Subcutaneous abdominal adipose tissue (tissue), 5 donors: ENCODE results near the gene CYB561D1.

ENCODE experiments used
- H3K27ac ChIP-seq: one replicate; pipeline ENCODE4 v1.7.0; 2013; ENCODE audit warnings: low read depth, mild to moderate bottlenecking, inconsistent platforms, low read length, moderate library complexity
- H3K27me3 ChIP-seq, 5 donors: one replicate each; pipeline ENCODE4 v1.7.0; 2013; ENCODE audit warnings: low read length in 5 of 5, inconsistent platforms in 1 of 5; ENCODE audit not compliant: control insufficient read depth in 5 of 5, insufficient read depth in 4 of 5
- H3K36me3 ChIP-seq, 5 donors: one replicate each; pipeline ENCODE4 v1.7.0; 2013; ENCODE audit warnings: low read length in 5 of 5; ENCODE audit not compliant: control insufficient read depth in 5 of 5, insufficient read depth in 5 of 5
- H3K4me1 ChIP-seq, 5 donors: one replicate each; pipeline ENCODE4 v1.7.0; 2013; ENCODE audit warnings: low read length in 5 of 5, mild to moderate bottlenecking in 3 of 5, moderate library complexity in 1 of 5; ENCODE audit not compliant: control insufficient read depth in 5 of 5, insufficient read depth in 5 of 5
- H3K4me3 ChIP-seq, 5 donors: one replicate each; pipeline ENCODE4 v1.7.0; 2013; ENCODE audit warnings: low read length in 5 of 5, low read depth in 1 of 5
- H3K9ac ChIP-seq, 5 donors: one replicate each; pipeline ENCODE4 v1.7.0; 2013; ENCODE audit warnings: low read length in 5 of 5, mild to moderate bottlenecking in 4 of 5, moderate library complexity in 3 of 5
- H3K9me3 ChIP-seq, 5 donors: one replicate each; pipeline ENCODE4 v1.7.0; 2013; ENCODE audit warnings: low read length in 5 of 5; ENCODE audit not compliant: control insufficient read depth in 5 of 5
- donor health status: healthy.
- donor health status: healthy.
- donor health status: healthy.
- donor health status: healthy.
- donor health status: healthy.

The CYB561D1 gene

GRCh38 chr1:109546311-109547109 lies 52.6 kb downstream of the CYB561D1 start:
- H3K27ac ChIP-seq: peak overlapping the region; percentile 81
- H3K27me3 ChIP-seq: peaks cover 0 to 3% (median 0%) of the 10 kb centered on the region in 5 donors
- H3K9ac ChIP-seq: peak overlapping the region; percentile 51 to 99 (median 97)
- no peaks in the 10 kb centered on the region for H3K36me3 ChIP-seq
- peak overlapping the region; percentile 45 to 98 (median 97) for H3K4me3 ChIP-seq
- peaks cover 2 to 35% (median 33%) of the 10 kb centered on the region in 5 donors for H3K4me1 ChIP-seq
- H3K9me3 ChIP-seq: no peaks in the 10 kb centered on the region

GRCh38 chr1:109547463-109548320 lies 53.8 kb downstream of the CYB561D1 start:
- Histone ChIP-seq H3K27ac (peak overlapping the region; percentile 98), H3K36me3 (no peaks in the 10 kb centered on the region), H3K4me1 (peaks cover 2 to 37% (median 35%) of the 10 kb centered on the region in 5 donors)

DNA sequence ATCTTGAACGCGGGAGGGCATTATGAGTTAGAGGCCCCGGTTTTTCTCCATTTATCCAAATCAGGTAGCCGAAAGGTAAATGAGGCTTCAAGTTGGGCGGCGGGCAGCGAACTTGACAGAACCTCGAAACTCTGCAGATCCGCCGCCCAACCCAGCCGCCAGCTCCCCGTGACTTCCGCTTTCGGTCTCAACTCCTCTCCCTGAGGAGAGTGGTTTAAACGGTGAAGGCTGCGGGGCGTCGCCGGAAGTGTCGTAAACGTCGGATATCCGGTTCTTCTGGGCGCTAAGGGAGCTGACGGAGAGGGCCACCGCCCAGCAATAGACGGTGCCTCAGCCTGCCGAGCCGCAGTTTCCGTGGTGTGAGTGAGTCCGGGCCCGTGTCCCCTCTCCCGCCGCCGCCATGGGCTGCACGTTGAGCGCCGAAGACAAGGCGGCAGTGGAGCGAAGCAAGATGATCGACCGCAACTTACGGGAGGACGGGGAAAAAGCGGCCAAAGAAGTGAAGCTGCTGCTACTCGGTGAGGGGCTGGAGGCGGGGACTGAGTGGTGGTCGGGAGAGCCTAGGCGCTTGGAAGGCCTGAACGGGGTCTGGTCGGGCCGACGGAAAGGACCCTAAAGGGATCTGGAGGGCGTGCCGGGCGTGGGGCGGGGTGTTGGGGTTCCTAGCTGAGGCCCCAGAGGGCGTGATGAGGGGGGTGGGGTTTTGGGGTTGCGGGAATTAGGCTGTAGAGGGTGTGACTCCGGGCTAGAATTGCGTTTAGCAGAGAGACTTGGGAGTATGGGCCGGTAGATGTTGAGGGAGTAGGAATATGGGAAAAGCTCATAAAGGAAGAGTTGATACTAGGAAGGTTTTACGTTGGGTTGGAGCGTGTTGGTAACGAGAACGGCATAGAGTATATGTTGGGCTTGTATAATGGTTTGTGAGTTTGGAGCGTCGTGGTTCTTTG lies 54.7 kb downstream of the CYB561D1 start, which contains the start of gene GNAI3:
GNAI3 (plus strand) TSS at position 295 of the 947 bp plus-strand sequence; CDS start at position 401, 106 bp downstream.
- peaks cover 0 to 3% (median 0%) of the 10 kb centered on the region in 5 donors for H3K27me3 ChIP-seq
- no peaks in the 10 kb centered on the region for H3K9me3 ChIP-seq
- H3K4me3 ChIP-seq: peak within 1 kb of the TSS; percentile 94 to 98 (median 97)
- H3K36me3 ChIP-seq: no peaks in the 10 kb centered on the region
- H3K4me1 ChIP-seq: peaks cover 2 to 46% (median 35%) of the 10 kb centered on the region in 5 donors
- peak within 1 kb of the TSS; percentile 98 for H3K27ac ChIP-seq
- H3K9ac ChIP-seq: peak within 1 kb of the TSS; percentile 71 to 99 (median 97)

More at GRCh38 chr1:109547463-109548320, 53.8 kb downstream of the CYB561D1 start:
- H3K4me3 ChIP-seq: peak overlapping the region; percentile 94 to 98 (median 97)
- H3K9me3 ChIP-seq: no peaks in the 10 kb centered on the region
- peak overlapping the region; percentile 49 to 99 (median 97) for H3K9ac ChIP-seq
- H3K27me3 ChIP-seq: peaks cover 0 to 3% (median 0%) of the 10 kb centered on the region in 5 donors
